Lung (tissue), 12 donors: ENCODE measurements around the gene FZR1. TPM values are rescaled to one million over a fixed set of nuclear protein-coding genes. Genes with fewer than 3 reads are reported as not detected.

Source experiments
- ATAC-seq: fragments of 200-7000 bp; cut with Tn5 transposase; one replicate; pipeline ENCODE4 v1.9.1; 2020; ENCODE audit warnings: moderate number of reproducible peaks; ENCODE audit not compliant: insufficient read depth, low FRiP score
- DNase-seq, 3 donors: peaks; one replicate each; pipeline ENCODE4 v3.0.0-alpha.2; 2013 to 2017
- H3K27ac ChIP-seq, 2 donors: one replicate each; pipeline ENCODE4 v1.5.1; 2013; ENCODE audit warnings: mild to moderate bottlenecking in 2 of 2, moderate library complexity in 2 of 2, control low read depth in 1 of 2, inconsistent platforms in 1 of 2, low read depth in 1 of 2, low read length in 1 of 2
- H3K27me3 ChIP-seq, 3 donors: one replicate each; pipeline ENCODE4 v1.5.1; 2013; ENCODE audit warnings: low read length in 2 of 3; ENCODE audit not compliant: control insufficient read depth in 3 of 3, insufficient read depth in 3 of 3
- H3K36me3 ChIP-seq, 4 donors: one replicate each; pipeline ENCODE4 v1.5.1; 2013; ENCODE audit warnings: low read length in 4 of 4, mild to moderate bottlenecking in 1 of 4, moderate library complexity in 1 of 4; ENCODE audit not compliant: control insufficient read depth in 4 of 4, insufficient read depth in 4 of 4
- H3K4me1 ChIP-seq, 5 donors: one replicate each; pipeline ENCODE4 v1.5.1; 2013; ENCODE audit warnings: low read length in 5 of 5, mild to moderate bottlenecking in 2 of 5, moderate library complexity in 1 of 5; ENCODE audit not compliant: control insufficient read depth in 5 of 5, insufficient read depth in 5 of 5
- H3K4me3 ChIP-seq: one replicate; pipeline ENCODE4 v1.5.1; 2013; ENCODE audit warnings: mild to moderate bottlenecking, control low read depth, moderate library complexity
- H3K9ac ChIP-seq, 2 donors: one replicate each; pipeline ENCODE4 v1.5.1; 2013; ENCODE audit warnings: low read length in 2 of 2, control low read depth in 1 of 2; ENCODE audit not compliant: insufficient read depth in 1 of 2
- H3K9me3 ChIP-seq, 4 donors: one replicate each; pipeline ENCODE4 v1.5.1; 2013; ENCODE audit warnings: low read length in 3 of 4, mild to moderate bottlenecking in 1 of 4, moderate library complexity in 1 of 4; ENCODE audit not compliant: control insufficient read depth in 4 of 4, insufficient read depth in 3 of 4
- CTCF ChIP-seq: IDR thresholded peaks from 2 replicates; pipeline ENCODE4 v1.5.1; 2012; ENCODE audit warnings: mild to moderate bottlenecking; ENCODE audit errors: control extremely low read depth, extremely low read depth
- WGBS, 2 donors: extraction: QIAGEN DNeasy Blood & Tissue Kit; methylation state at CpG; one replicate each; pipeline ENCODE4 v1.1.7; 2013; 5-methylcytosine and 5-hydroxymethylcytosine counted together
- polyA plus RNA-seq, 2 donors: library from polyadenylated mRNA; stranded (reverse); fragments of 200-250 nt; gene quantifications; one replicate each; pipeline ENCODE4 v1.2.1, GENCODE V29; 2013
- total RNA-seq, 2 donors: library from RNA; depleted of rRNA in 1 of 2; stranded (reverse); fragments of >200 nt in 1 of 2; gene quantifications; one replicate each; pipeline ENCODE4 v1.2.1, GENCODE V29; 2014 to 2021
- donor health status: control.
- donor health status: control.
- donor health status: Bipolar disorder and iron deficiency.
- donor health status: healthy.
- donor health status: DM: yes; HTN: yes; CAD: no.

The FZR1 gene
- total and polyA plus RNA-seq, 4 donors = 20.0 to 45.8 (median 28.3) TPM

- no peaks in the 10 kb centered on the region for H3K9me3 ChIP-seq
- H3K4me1 ChIP-seq = peaks cover 0 to 23% (median 5%) of the 10 kb centered on the region in 5 donors
- H3K9ac ChIP-seq = no peak overlapping the region
- no peaks in the 10 kb centered on the region for H3K27me3 ChIP-seq
- TF ChIP-seq CTCF = no peak
- ATAC-seq = no peak
- H3K36me3 ChIP-seq = peaks cover 0 to 16% (median 9%) of the 10 kb centered on the region in 4 donors
- H3K4me3 ChIP-seq = no peak overlapping the region
- no peak overlapping the region for H3K27ac ChIP-seq
- WGBS, 2 donors = 88 to 90% methylated on average over 26 of the region's 26 CpGs
- DNase-seq = no peak
Measured at GRCh38 chr19:3511506-3512251, 5.6 kb downstream of the FZR1 start.

DNA sequence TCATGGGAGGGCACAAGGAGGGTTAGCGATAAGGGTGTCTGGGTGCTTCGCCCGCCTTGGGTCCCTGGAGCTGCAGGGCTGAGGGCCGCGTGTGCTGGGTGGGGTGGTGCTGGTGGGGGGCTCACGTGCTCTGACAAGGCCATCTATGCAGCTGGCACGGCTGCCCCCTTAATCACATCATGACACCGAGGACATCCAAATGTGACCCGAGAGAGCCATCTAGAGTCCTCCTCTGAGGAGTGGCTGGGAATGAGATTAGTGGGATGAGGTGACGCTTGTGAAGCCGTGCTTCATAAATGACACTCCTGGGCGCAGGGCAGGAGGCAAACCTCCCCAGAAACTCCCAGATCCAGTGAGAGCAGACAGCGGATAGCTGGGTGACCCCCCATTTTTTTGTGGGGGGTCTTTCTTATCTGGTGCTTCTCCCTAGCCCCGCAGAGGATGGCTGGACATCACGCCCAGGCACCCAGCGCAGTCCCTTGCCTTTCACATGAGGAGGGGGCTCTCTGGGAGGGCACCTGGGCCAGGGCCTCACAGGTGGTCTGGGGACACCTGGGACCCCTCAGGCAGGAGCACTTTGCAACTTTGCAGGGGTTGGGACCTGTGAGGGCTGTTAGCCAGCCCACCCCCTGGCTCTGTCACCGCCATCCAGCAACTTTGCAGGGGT, 6.6 kb downstream of the FZR1 start:
- no peaks in the 10 kb centered on the region for H3K27me3 ChIP-seq
- H3K27ac ChIP-seq = no peak overlapping the region
- peaks cover 0 to 16% (median 9%) of the 10 kb centered on the region in 4 donors for H3K36me3 ChIP-seq
- no peaks in the 10 kb centered on the region for H3K9me3 ChIP-seq
- no peak for DNase-seq
- TF ChIP-seq CTCF = no peak
- 93 to 96% methylated on average over 17 of the region's 17 CpGs for WGBS, 2 donors
- no peak overlapping the region for H3K4me3 ChIP-seq
- ATAC-seq = no peak
- peaks cover 0 to 19% (median 2%) of the 10 kb centered on the region in 5 donors for H3K4me1 ChIP-seq
- H3K9ac ChIP-seq = no peak overlapping the region

DNA sequence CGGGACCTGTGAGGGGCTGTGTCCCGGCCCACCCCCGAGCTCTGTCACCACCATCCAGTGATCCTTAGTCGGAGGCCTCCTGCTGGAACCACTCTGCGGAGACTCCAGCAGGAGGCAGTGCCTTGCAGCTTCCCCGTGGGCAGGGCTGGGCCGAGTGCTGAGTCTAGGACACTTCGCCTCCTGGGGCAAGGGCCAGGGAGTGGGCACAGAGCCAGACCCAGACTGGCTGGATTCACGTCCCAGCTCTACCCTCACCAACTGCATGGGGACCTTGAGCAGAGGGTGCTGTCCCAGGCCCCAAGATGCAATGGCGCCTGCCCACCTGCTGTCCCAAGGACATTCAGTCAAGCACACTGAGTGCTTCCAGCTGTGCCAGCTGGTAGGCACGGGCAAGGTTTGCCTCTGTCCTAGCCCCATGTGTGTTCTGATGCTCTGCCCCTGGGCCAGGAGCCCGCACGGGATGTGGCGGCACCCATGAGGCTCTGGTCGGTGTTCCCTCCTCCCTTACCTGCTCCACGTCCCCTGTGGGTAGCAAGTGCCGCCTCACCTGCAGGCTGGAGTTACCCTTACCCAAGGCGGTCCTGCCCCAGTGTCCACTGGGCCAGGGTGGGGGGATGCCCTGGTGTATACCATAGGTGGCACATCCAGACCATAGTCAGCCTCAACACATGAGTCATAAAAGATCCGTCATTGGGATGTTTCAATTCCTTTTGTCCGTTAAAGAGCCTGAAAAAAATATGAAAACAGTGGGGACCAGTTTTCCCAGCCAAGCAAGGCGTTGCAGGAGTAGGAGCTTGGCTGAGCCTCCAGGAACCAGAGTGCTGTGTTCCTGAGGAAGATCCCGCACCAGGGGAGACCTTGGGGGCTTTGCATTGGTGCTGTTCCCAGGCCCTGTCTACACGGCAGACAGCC, 7.4 kb downstream of the FZR1 start:
- Histone ChIP-seq H3K27ac (no peak overlapping the region), H3K9me3 (no peaks in the 10 kb centered on the region), H3K36me3 (peaks cover 0 to 16% (median 9%) of the 10 kb centered on the region in 4 donors), H3K9ac (no peak overlapping the region), H3K4me3 (no peak overlapping the region), H3K4me1 (peaks cover 0 to 13% (median 2%) of the 10 kb centered on the region in 5 donors), H3K27me3 (no peaks in the 10 kb centered on the region)
- no peak for ATAC-seq
- TF ChIP-seq CTCF = no peak
- no peak for DNase-seq
- 88 to 89% methylated on average over 23 of the region's 23 CpGs for WGBS, 2 donors
